Parathyroid adenoma (tissue), 2 donors: ENCODE measurements around the gene TRPM5.

ENCODE experiments used
- H2AFZ ChIP-seq: fragments of 300-600 bp; sonication (generic); one replicate; pipeline ENCODE4 v1.7.0; 2017; ENCODE audit warnings: antibody characterized with exemption, mild to moderate bottlenecking
- H3K27ac ChIP-seq: fragments of 300-600 bp; sonication (generic); one replicate; pipeline ENCODE4 v1.7.0; 2017
- H3K27me3 ChIP-seq: fragments of 300-600 bp; sonication (generic); one replicate; pipeline ENCODE4 v1.7.0; 2017; ENCODE audit warnings: low read length; ENCODE audit not compliant: control insufficient read depth, insufficient read depth
- H3K36me3 ChIP-seq: fragments of 300-600 bp; sonication (generic); one replicate; pipeline ENCODE4 v1.7.0; 2017; ENCODE audit warnings: low read length; ENCODE audit not compliant: control insufficient read depth, insufficient read depth
- H3K4me1 ChIP-seq: fragments of 300-600 bp; sonication (generic); one replicate; pipeline ENCODE4 v1.7.0; 2017; ENCODE audit warnings: control low read depth
- H3K4me2 ChIP-seq: fragments of 300-600 bp; sonication (generic); one replicate; pipeline ENCODE4 v1.7.0; 2017; ENCODE audit warnings: low read length
- H3K4me3 ChIP-seq: fragments of 300-600 bp; sonication (generic); one replicate; pipeline ENCODE4 v1.7.0; 2017; ENCODE audit warnings: low read depth, low read length
- H3K79me2 ChIP-seq: fragments of 300-600 bp; sonication (generic); one replicate; pipeline ENCODE4 v1.7.0; 2017; ENCODE audit warnings: control low read depth
- H3K9ac ChIP-seq: fragments of 300-600 bp; sonication (generic); one replicate; pipeline ENCODE4 v1.7.0; 2017; ENCODE audit warnings: mild to moderate bottlenecking
- H3K9me3 ChIP-seq: fragments of 300-600 bp; sonication (generic); one replicate; pipeline ENCODE4 v1.7.0; 2017; ENCODE audit warnings: low read length; ENCODE audit not compliant: control insufficient read depth
- TF ChIP-seq, protein P1 (sequence below): fragments of 300-600 bp; sonication (generic); IDR thresholded peaks from one replicate; pipeline ENCODE4 v1.7.0; 2017; ENCODE audit warnings: antibody characterized with exemption, mild to moderate bottlenecking
- donor health status: primary hyperparathyroidism.

The TRPM5 gene

GRCh38 chr11:2443406-2443805, 908 bp downstream of the TRPM5 start:
- Histone ChIP-seq H3K9ac (no peak overlapping the region), H3K4me2 (no peak overlapping the region), H3K9me3 (no peaks in the 10 kb centered on the region), H3K36me3 (no peaks in the 10 kb centered on the region), H3K4me3 (no peak overlapping the region), H3K79me2 (peaks cover 15% of the 10 kb centered on the region), H3K4me1 (no peaks in the 10 kb centered on the region), H2AFZ (no peak overlapping the region), H3K27ac (no peak overlapping the region), H3K27me3 (no peaks in the 10 kb centered on the region)
- TF ChIP-seq, protein P1, sequence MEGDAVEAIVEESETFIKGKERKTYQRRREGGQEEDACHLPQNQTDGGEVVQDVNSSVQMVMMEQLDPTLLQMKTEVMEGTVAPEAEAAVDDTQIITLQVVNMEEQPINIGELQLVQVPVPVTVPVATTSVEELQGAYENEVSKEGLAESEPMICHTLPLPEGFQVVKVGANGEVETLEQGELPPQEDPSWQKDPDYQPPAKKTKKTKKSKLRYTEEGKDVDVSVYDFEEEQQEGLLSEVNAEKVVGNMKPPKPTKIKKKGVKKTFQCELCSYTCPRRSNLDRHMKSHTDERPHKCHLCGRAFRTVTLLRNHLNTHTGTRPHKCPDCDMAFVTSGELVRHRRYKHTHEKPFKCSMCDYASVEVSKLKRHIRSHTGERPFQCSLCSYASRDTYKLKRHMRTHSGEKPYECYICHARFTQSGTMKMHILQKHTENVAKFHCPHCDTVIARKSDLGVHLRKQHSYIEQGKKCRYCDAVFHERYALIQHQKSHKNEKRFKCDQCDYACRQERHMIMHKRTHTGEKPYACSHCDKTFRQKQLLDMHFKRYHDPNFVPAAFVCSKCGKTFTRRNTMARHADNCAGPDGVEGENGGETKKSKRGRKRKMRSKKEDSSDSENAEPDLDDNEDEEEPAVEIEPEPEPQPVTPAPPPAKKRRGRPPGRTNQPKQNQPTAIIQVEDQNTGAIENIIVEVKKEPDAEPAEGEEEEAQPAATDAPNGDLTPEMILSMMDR, result no peak

DNA sequence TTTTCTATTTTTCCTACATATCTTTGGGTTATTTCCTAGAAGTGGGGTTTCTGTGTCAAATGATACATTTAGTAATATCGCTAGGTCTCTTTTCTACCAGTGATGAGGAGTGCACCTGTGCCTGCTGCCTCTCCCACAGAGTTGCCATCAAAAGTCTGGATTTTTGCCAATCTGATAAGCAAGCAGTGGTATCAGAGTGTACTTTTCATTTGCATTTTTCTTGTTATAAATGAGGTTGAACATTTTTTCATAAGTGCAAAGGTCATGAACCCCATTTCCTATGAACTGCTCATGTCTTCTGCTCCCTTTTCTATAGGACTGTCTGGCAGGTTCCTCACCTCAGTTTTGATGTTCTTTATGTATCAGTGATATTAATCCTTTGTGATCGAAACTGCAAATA, 1.7 kb downstream of the TRPM5 start:
- no peak overlapping the region for H3K27ac ChIP-seq

DNA sequence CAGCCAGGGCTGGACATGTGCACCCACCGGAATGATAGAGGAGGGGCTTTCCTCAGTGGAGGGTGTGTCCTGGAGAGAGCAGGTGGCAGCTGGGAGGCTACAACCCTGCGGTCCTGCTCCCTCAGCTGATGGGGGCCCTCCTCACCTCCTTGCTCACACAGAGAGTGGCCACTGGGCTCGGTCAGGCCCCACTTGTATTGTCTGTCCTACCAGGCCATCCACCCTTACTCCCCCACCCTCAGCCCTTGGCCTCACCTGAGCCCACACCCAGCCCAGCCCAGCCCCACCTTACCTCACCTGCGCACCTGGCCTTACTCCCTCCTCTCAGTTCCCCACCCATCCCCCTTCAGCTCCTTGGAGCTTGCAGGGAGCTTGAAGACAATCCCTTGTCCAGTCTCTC, 3.1 kb downstream of the TRPM5 start:
- no peaks in the 10 kb centered on the region for H3K4me1 ChIP-seq
- H2AFZ ChIP-seq, result no peak overlapping the region
- no peaks in the 10 kb centered on the region for H3K36me3 ChIP-seq
- no peak overlapping the region for H3K27ac ChIP-seq
- no peak overlapping the region for H3K4me3 ChIP-seq
- H3K9me3 ChIP-seq, result no peaks in the 10 kb centered on the region
- no peak overlapping the region for H3K4me2 ChIP-seq
- H3K79me2 ChIP-seq, result peaks cover 5% of the 10 kb centered on the region
- H3K27me3 ChIP-seq, result no peaks in the 10 kb centered on the region
- H3K9ac ChIP-seq, result no peak overlapping the region
- TF ChIP-seq, protein P1, result no peak

More for the DNA sequence above, 1.7 kb downstream of the TRPM5 start:
- Histone ChIP-seq H3K4me1 (no peaks in the 10 kb centered on the region), H3K79me2 (peaks cover 13% of the 10 kb centered on the region), H2AFZ (no peak overlapping the region), H3K4me3 (no peak overlapping the region), H3K27me3 (no peaks in the 10 kb centered on the region), H3K36me3 (no peaks in the 10 kb centered on the region), H3K9me3 (no peaks in the 10 kb centered on the region), H3K9ac (no peak overlapping the region), H3K4me2 (no peak overlapping the region)
- TF ChIP-seq, protein P1, result no peak

DNA sequence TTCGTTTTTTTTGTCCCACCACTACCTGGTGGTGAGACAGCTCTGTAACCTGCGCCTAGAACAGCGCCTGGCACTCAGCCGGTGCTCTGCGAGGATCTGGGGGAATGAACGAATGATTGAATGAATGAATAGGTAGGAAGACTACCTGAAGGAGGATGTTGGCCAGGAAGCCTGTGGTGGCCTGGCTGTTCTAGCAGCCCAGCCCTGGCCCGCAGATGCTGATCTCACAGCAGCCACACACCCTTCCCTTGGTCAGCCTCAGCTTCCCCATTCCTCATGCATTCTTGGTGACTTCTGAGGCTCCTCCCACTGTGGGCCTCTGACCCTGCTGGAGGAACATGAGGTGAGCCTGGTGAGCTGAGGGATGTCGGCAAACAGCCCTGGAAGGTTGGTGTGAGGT, 3.7 kb downstream of the TRPM5 start:
- Histone ChIP-seq H3K9me3 (no peaks in the 10 kb centered on the region), H2AFZ (no peak overlapping the region), H3K79me2 (peaks cover under 1% of the 10 kb centered on the region), H3K4me3 (no peak overlapping the region), H3K4me2 (no peak overlapping the region), H3K27ac (no peak overlapping the region), H3K36me3 (no peaks in the 10 kb centered on the region), H3K27me3 (no peaks in the 10 kb centered on the region), H3K9ac (no peak overlapping the region), H3K4me1 (no peaks in the 10 kb centered on the region)
- TF ChIP-seq, protein P1, result no peak

GRCh38 chr11:2439820-2440219, 4.5 kb downstream of the TRPM5 start:
- Histone ChIP-seq H2AFZ (no peak overlapping the region), H3K4me1 (no peaks in the 10 kb centered on the region), H3K9ac (no peak overlapping the region), H3K36me3 (no peaks in the 10 kb centered on the region), H3K9me3 (no peaks in the 10 kb centered on the region), H3K4me2 (no peak overlapping the region), H3K27ac (no peak overlapping the region), H3K27me3 (no peaks in the 10 kb centered on the region), H3K79me2 (no peaks in the 10 kb centered on the region), H3K4me3 (no peak overlapping the region)
- TF ChIP-seq, protein P1, result no peak
